Testis (tissue), 2 donors: ENCODE results near the gene SH3RF2.

Source experiments
- POLR2A ChIP-seq: fragments of 450-650 bp; IDR thresholded peaks from one replicate; pipeline ENCODE4 v1.6.1; 2017; ENCODE audit warnings: antibody characterized with exemption, mild to moderate bottlenecking, moderate library complexity
- TF ChIP-seq, protein P1 (sequence below), 3 experiments: fragments of 450-650 bp in 2 of 3; fragments of 200-600 bp in 1 of 3; sonication (generic) in 1 of 3; IDR thresholded peaks; one replicate each; pipeline ENCODE4 v1.5.1; 2016 to 2019; ENCODE audit warnings: antibody characterized with exemption in 3 of 3, mild to moderate bottlenecking in 2 of 3, moderate library complexity in 1 of 3

GRCh38 chr5:145912019-145912418 is 24.4 kb upstream of the SH3RF2 start:
- TF ChIP-seq POLR2A = no peak
- TF ChIP-seq, protein P1, sequence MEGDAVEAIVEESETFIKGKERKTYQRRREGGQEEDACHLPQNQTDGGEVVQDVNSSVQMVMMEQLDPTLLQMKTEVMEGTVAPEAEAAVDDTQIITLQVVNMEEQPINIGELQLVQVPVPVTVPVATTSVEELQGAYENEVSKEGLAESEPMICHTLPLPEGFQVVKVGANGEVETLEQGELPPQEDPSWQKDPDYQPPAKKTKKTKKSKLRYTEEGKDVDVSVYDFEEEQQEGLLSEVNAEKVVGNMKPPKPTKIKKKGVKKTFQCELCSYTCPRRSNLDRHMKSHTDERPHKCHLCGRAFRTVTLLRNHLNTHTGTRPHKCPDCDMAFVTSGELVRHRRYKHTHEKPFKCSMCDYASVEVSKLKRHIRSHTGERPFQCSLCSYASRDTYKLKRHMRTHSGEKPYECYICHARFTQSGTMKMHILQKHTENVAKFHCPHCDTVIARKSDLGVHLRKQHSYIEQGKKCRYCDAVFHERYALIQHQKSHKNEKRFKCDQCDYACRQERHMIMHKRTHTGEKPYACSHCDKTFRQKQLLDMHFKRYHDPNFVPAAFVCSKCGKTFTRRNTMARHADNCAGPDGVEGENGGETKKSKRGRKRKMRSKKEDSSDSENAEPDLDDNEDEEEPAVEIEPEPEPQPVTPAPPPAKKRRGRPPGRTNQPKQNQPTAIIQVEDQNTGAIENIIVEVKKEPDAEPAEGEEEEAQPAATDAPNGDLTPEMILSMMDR (IDR thresholded peaks at IDR 0.05) = no peak
